Measurements from ENCODE around the gene LMOD3.

LMOD3 gene

DNA sequence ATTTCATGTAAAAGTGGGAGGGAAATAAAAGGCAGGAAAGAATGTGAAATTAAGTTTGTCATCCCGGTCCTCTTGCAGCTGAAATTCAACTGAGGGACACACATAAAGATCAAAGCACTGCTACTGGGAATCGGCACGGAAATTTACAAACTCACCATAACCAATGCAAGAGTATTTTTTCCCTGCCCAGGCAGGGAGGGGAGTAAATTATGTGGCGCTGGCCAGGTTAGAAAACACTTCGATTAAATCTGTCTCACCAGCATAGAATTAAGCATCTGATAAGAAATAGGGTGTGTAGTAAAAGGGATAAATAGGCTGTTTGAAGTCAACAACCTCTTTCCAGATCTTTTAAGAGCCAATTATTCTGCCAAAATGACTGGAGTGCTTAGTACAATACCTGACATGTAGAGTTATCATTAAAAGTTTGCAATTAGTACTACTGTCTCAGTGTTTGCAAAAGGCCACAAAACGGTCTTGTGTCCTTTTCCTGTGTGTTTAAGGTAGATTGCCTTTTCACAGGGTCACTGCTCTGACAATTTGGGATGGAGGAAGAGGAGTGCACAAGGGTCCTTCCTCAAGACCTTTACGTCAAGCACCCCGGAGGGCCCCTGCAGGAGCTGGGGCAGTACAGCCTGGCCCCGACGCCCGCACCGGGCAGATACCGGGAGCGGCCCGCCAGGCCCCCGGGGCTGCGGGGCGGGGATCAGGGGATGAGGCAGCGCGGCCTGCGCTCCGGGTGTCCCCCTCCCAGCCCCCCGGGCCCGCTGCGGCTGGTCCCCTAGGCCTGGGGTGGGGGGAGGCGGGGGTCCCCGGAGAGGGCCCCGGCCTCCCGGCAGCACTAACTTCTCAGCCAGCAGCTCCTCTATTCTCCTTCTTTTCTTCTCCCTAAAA, 42.9 kb downstream of the LMOD3 start:
- Histone ChIP-seq H3K4me3 (ENCODE audit: low read length) (peak overlapping the region; percentile 82), H3K27me3 (ENCODE audit: insufficient read depth, low read length) (no peaks in the 10 kb centered on the region), H3K36me3 (ENCODE audit: insufficient read depth, low read depth, low read length) (peaks cover under 1% of the 10 kb centered on the region; the same call in 1 of the 2 replicates), H3K4me1 (ENCODE audit: insufficient read depth, low read length) (peaks cover 15% of the 10 kb centered on the region), H3K27ac (ENCODE audit: low read length) (no peak overlapping the region), H3K9ac (ENCODE audit: low read depth, low read length) (peak overlapping the region; percentile 75), H3K9me3 (ENCODE audit: insufficient read depth, low read depth, low read length) (no peaks in the 10 kb centered on the region)

DNA sequence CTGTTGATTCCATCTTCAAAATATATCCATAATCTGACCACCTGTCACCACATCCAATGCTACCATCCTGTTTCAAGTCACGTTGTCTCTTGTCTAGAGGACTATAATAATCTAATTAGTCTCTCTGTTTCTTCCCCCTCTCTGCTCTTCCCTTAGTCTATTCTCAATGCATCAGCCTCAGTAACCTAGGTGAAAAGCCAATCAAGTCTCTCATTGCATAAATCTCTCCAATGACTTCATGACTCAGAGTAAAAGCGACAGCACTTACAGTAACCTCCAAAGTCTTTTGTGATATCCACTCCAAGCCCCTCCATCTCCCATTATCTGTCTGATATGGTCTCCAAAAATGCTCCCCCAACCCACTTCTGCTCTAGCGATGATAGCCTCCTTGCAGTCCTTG, 49.5 kb downstream of the LMOD3 start:
- Histone ChIP-seq H3K4me1 (ENCODE audit: insufficient read depth, low read length) (no peaks in the 10 kb centered on the region), H3K9me3 (ENCODE audit: insufficient read depth, low read depth, low read length) (no peaks in the 10 kb centered on the region), H3K36me3 (ENCODE audit: insufficient read depth, low read depth, low read length) (peaks cover 37% of the 10 kb centered on the region), H3K4me3 (ENCODE audit: low read length) (no peak overlapping the region), H3K27me3 (ENCODE audit: insufficient read depth, low read length) (no peaks in the 10 kb centered on the region), H3K27ac (ENCODE audit: low read length) (no peak overlapping the region), H3K9ac (ENCODE audit: low read depth, low read length) (no peak overlapping the region)

DNA sequence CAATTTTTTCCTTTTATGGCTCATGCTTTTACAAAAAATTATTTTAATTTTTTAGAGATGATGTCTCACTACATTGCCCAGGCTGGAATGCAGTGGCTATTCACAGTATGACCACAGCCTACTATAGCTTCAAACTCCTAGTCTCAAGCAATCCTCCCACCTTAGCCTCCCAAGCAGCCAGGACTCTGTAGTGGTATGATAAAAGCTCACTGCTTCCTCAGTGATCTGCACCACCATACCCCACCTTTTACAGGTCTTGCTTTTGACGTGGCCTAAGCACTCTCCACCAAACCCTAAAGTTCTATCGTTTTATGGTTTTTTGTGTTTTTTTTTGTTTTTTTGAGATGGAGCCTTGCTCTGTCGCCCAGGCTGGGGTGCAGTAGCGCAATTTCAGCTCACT, 56.3 kb downstream of the LMOD3 start:
- Histone ChIP-seq H3K9me3 (ENCODE audit: insufficient read depth, low read depth, low read length) (no peaks in the 10 kb centered on the region), H3K9ac (ENCODE audit: low read depth, low read length) (no peak overlapping the region), H3K4me1 (ENCODE audit: insufficient read depth, low read length) (no peaks in the 10 kb centered on the region), H3K27ac (ENCODE audit: low read length) (no peak overlapping the region), H3K36me3 (ENCODE audit: insufficient read depth, low read depth, low read length) (peaks cover 39% of the 10 kb centered on the region), H3K27me3 (ENCODE audit: insufficient read depth, low read length) (no peaks in the 10 kb centered on the region), H3K4me3 (ENCODE audit: low read length) (no peak overlapping the region)

DNA sequence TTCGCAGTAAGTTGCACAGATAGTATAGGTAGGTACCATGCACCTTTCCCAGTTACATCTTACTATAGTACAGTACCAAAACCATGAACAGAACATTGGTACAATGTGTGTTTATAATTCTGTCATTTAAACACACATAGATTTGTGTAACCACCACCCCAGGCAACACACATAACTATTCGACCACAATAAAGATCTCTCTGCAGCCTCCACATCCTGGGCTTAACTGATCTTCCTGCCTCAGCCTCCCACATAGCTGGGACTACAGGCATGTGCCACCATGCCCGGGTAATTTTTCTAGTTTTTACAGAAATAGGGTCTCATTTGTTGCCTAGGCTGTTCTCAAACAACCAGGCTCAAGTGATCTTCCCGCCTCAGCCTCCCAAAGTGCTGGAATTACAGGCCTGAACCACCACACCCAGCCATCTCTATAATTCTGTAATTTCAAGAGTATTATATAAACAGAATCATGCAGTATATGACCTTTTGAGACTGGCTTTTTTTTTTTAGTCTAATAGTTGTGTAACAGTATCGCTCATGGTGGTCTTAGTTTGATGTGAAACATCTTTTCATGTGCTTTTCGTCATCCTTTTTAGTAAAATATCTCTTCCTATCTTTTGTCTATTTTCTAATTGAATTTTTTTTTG, 57.0 kb downstream of the LMOD3 start:
- Histone ChIP-seq H3K4me3 (ENCODE audit: low read length) (no peak overlapping the region), H3K9me3 (ENCODE audit: insufficient read depth, low read depth, low read length) (no peaks in the 10 kb centered on the region), H3K36me3 (ENCODE audit: insufficient read depth, low read depth, low read length) (peaks cover 39% of the 10 kb centered on the region), H3K27ac (ENCODE audit: low read length) (no peak overlapping the region), H3K27me3 (ENCODE audit: insufficient read depth, low read length) (no peaks in the 10 kb centered on the region), H3K9ac (ENCODE audit: low read depth, low read length) (no peak overlapping the region), H3K4me1 (ENCODE audit: insufficient read depth, low read length) (no peaks in the 10 kb centered on the region)

DNA sequence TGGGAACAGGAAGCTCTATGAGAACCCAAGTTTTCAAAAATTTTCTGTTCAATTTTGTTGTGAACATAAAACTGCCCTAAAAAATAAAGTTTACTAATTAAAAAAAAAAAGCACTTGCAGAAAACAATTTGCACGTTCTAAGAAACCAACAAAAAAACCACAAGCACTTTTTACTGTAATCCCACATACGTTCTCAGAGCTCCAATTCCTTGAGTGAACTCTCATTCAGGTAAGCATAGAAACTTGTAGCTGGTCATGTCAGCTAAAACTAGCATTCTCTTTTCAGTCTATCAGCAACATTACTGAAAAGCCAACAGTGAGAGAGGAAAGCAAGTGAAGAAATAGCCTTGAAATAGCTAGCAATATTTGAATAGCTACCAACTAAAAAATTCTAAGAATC, 58.8 kb downstream of the LMOD3 start:
- H3K36me3 ChIP-seq (ENCODE audit: insufficient read depth, low read depth, low read length): peaks cover 56% of the 10 kb centered on the region
- no peak overlapping the region for H3K27ac ChIP-seq (ENCODE audit: low read length)
- H3K4me3 ChIP-seq (ENCODE audit: low read length): no peak overlapping the region
- H3K27me3 ChIP-seq (ENCODE audit: insufficient read depth, low read length): no peaks in the 10 kb centered on the region
- H3K9ac ChIP-seq (ENCODE audit: low read depth, low read length): no peak overlapping the region
- H3K9me3 ChIP-seq (ENCODE audit: insufficient read depth, low read depth, low read length): no peaks in the 10 kb centered on the region
- H3K4me1 ChIP-seq (ENCODE audit: insufficient read depth, low read length): no peaks in the 10 kb centered on the region

GRCh38 chr3:69059688-69060087, 62.7 kb downstream of the LMOD3 start:
- Histone ChIP-seq H3K9ac (ENCODE audit: low read depth, low read length) (no peak overlapping the region), H3K9me3 (ENCODE audit: insufficient read depth, low read depth, low read length) (no peaks in the 10 kb centered on the region), H3K36me3 (ENCODE audit: insufficient read depth, low read depth, low read length) (peaks cover 92% of the 10 kb centered on the region), H3K27ac (ENCODE audit: low read length) (no peak overlapping the region), H3K4me1 (ENCODE audit: insufficient read depth, low read length) (no peaks in the 10 kb centered on the region), H3K4me3 (ENCODE audit: low read length) (no peak overlapping the region), H3K27me3 (ENCODE audit: insufficient read depth, low read length) (no peaks in the 10 kb centered on the region)

DNA sequence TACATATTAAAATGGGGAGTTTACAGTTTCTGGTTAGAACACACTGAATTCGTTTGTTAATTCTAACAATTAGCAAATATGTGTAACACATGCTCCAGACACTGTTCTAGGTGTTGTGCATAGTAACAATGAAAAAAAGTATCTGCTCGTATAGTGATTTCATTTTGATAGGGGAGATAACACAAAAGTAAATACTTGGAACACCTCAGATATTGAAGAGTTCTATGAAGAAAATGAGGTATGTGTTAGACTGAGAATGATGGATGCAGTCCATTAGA, 63.5 kb downstream of the LMOD3 start:
- Histone ChIP-seq H3K27me3 (ENCODE audit: insufficient read depth, low read length) (no peaks in the 10 kb centered on the region), H3K36me3 (ENCODE audit: insufficient read depth, low read depth, low read length) (peaks cover 91% of the 10 kb centered on the region), H3K4me1 (ENCODE audit: insufficient read depth, low read length) (no peaks in the 10 kb centered on the region), H3K4me3 (ENCODE audit: low read length) (no peak overlapping the region), H3K27ac (ENCODE audit: low read length) (no peak overlapping the region), H3K9me3 (ENCODE audit: insufficient read depth, low read depth, low read length) (no peaks in the 10 kb centered on the region), H3K9ac (ENCODE audit: low read depth, low read length) (no peak overlapping the region)

DNA sequence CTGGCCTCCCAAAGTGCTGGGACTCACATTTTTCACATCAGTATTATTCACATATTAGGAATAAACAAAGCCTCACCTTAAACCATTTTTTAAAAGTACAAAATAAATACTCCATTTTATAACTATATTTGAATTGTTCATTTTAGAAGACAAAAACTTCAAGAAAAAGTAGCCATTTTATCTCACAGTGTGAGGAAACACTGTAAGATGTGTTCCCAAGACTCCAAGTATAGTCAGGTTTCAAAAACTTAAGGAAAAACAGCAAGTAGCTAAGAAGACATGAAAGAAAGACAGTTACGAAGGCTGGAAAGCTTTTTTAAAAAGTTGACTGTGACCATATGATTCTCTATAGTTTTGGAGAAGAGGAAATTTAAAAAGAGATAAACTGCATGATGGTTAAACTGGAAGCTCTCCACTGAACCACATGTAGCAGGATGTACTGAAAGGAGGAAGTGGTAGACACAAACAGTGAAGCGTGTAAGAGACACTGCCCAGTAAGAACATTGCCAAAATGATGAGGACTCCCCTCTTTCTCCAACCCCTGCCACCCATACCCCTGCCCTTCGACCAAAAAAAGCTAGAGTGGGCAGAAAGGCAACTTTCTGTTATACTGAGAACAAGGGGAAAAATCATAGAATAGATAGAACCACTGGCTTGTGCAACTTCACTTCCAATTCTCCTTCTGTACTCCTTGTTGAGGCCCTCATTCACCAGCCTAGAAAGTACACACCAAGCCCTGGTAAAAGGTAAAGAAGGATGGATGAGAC, 64.0 kb downstream of the LMOD3 start:
- no peak overlapping the region for H3K27ac ChIP-seq (ENCODE audit: low read length)

More for the DNA sequence above, 64.0 kb downstream of the LMOD3 start:
- H3K9me3 ChIP-seq (ENCODE audit: insufficient read depth, low read depth, low read length): no peaks in the 10 kb centered on the region
- no peaks in the 10 kb centered on the region for H3K4me1 ChIP-seq (ENCODE audit: insufficient read depth, low read length)
- H3K27me3 ChIP-seq (ENCODE audit: insufficient read depth, low read length): no peaks in the 10 kb centered on the region
- H3K36me3 ChIP-seq (ENCODE audit: insufficient read depth, low read depth, low read length): peaks cover 85% of the 10 kb centered on the region
- H3K9ac ChIP-seq (ENCODE audit: low read depth, low read length): no peak overlapping the region
- no peak overlapping the region for H3K4me3 ChIP-seq (ENCODE audit: low read length)
